GM12878 (cell line): ENCODE data around the gene INSIG2. TPM values are rescaled to one million over a fixed set of nuclear protein-coding genes. Genes with fewer than 3 reads are reported as not detected.

ENCODE experiments used
- ATAC-seq: fragments of 200-7000 bp; cut with Tn5 transposase; 3 replicates; pipeline ENCODE4 v1.9.1; 2020; ENCODE audit warnings: mild to moderate bottlenecking, moderate library complexity
- BruUV-seq: library from RNA; stranded (reverse); fragments of 400-500 nt; replicated peaks from 2 replicates; lab custom pipeline; 2021; lab: Mats Ljungman, UMichigan
- CTCF ChIA-PET: fragments of 300-600 bp; sonication (Branson Sonifier 250); formaldehyde crosslinking; extraction: SDS; loops from one replicate; lab custom pipeline; 2021; ENCODE audit warnings: inconsistent platforms; lab: Yijun Ruan, JAX
- POLR2A ChIA-PET: fragments of 350-600 bp; formaldehyde crosslinking; extraction: SDS; loops from one replicate; lab custom pipeline; 2021; ENCODE audit warnings: inconsistent platforms; lab: Charles Lee
- RAD21 ChIA-PET: fragments of 300-600 bp; sonication (Branson Sonifier 250); formaldehyde crosslinking; loops from one replicate; lab custom pipeline; 2023; ENCODE audit warnings: antibody characterized with exemption; ENCODE audit not compliant: unreplicated experiment; lab: Charles Lee
- SMC1A ChIA-PET: fragments of 300-600 bp; sonication (Branson Sonifier 250); formaldehyde crosslinking; loops from one replicate; lab custom pipeline; 2023; ENCODE audit not compliant: unreplicated experiment, uncharacterized antibody; lab: Charles Lee
- DNase-seq: peaks from one replicate; pipeline ENCODE4 v3.0.0-alpha.2; 2011; ENCODE audit warnings: low read depth, low spot score
- FAIRE-seq: peaks from 3 replicates; lab custom pipeline; 2011; peaks lifted over from hg19 to GRCh38; lab: Jason Lieb, UNC
- H2AFZ ChIP-seq: 2 replicates; pipeline ENCODE4 v1.6.0; 2011; ENCODE audit warnings: low read depth, low read length, control low read depth; ENCODE audit not compliant: control insufficient read depth
- H3K27ac ChIP-seq: 2 replicates; pipeline ENCODE4 v1.5.1; 2011; ENCODE audit warnings: control low read depth; ENCODE audit not compliant: control insufficient read depth, insufficient read depth
- H3K27me3 ChIP-seq, 2 experiments: replicated peaks in 1 of 2; 2 replicates each; pipeline versions ENCODE4 v1.6.0 to v1.6.1; 2011; ENCODE audit warnings: low read length in 1 of 2; ENCODE audit not compliant: control insufficient read depth in 2 of 2, insufficient read depth in 2 of 2
- H3K36me3 ChIP-seq, 2 experiments: 2 replicates each; pipeline ENCODE4 v1.5.1; 2011; ENCODE audit warnings: low read length in 1 of 2; ENCODE audit not compliant: control insufficient read depth in 2 of 2, insufficient read depth in 2 of 2
- H3K4me1 ChIP-seq: 2 replicates; pipeline ENCODE4 v1.6.1; 2011; ENCODE audit warnings: mild to moderate bottlenecking, low read length, moderate library complexity, mixed read lengths; ENCODE audit not compliant: control insufficient read depth, insufficient read depth
- H3K4me2 ChIP-seq: 2 replicates; pipeline ENCODE4 v1.6.0; 2011; ENCODE audit warnings: control low read depth; ENCODE audit not compliant: control insufficient read depth, insufficient read depth
- H3K4me3 ChIP-seq: fragments of 200-600 bp; sonication (generic); 2 replicates; pipeline ENCODE4 v1.5.1; 2016
- H3K79me2 ChIP-seq: 2 replicates; pipeline ENCODE4 v1.6.0; 2011; ENCODE audit warnings: low read length; ENCODE audit not compliant: control insufficient read depth, insufficient read depth
- H3K9ac ChIP-seq: 2 replicates; pipeline ENCODE4 v1.8.0; 2011; ENCODE audit warnings: low read length, control low read depth, mixed read lengths; ENCODE audit not compliant: control insufficient read depth, insufficient read depth
- H3K9me3 ChIP-seq: replicated peaks from 3 replicates; pipeline ENCODE4 v1.5.1; 2011; ENCODE audit warnings: mild to moderate bottlenecking, low read length; ENCODE audit not compliant: control insufficient read depth, insufficient read depth
- H4K20me1 ChIP-seq: 2 replicates; pipeline ENCODE4 v1.6.0; 2011; ENCODE audit not compliant: control insufficient read depth, insufficient read depth
- BACH1 ChIP-seq: fragments of 450-650 bp; IDR thresholded peaks from 2 replicates; pipeline ENCODE4 v1.6.1; 2017; ENCODE audit warnings: mild to moderate bottlenecking, borderline replicate concordance
- BHLHE40 ChIP-seq, 2 experiments: fragments of 450-650 bp in 1 of 2; IDR thresholded peaks; 2 replicates each; pipeline ENCODE4 v1.6.1; 2011 to 2017; ENCODE audit warnings: low read depth in 2 of 2, borderline replicate concordance in 1 of 2, improper control_type of control experiment in 1 of 2, low read length in 1 of 2, mild to moderate bottlenecking in 1 of 2
- BMI1 ChIP-seq: fragments of 450-650 bp; IDR thresholded peaks from 2 replicates; pipeline ENCODE4 v1.6.1; 2016; ENCODE audit warnings: mild to moderate bottlenecking, moderate library complexity, borderline replicate concordance
- CHD4 ChIP-seq: fragments of 200-600 bp; sonication (generic); IDR thresholded peaks from 2 replicates; pipeline ENCODE4 v1.6.1; 2016; ENCODE audit warnings: mild to moderate bottlenecking
- EP300 ChIP-seq, 2 experiments: fragments of 150-350 bp in 1 of 2; IDR thresholded peaks; 2 replicates each; pipeline ENCODE4 v1.6.1; 2011 to 2012; ENCODE audit warnings: low read depth in 2 of 2, low read length in 2 of 2, borderline replicate concordance in 1 of 2, improper control_type of control experiment in 1 of 2, inconsistent platforms in 1 of 2; ENCODE audit not compliant: control insufficient read depth in 1 of 2
- ESRRA ChIP-seq: IDR thresholded peaks from 2 replicates; pipeline ENCODE4 v1.6.1; 2012; ENCODE audit warnings: mild to moderate bottlenecking, low read length, improper control_type of control experiment
- IRF5 ChIP-seq: fragments of 450-650 bp; IDR thresholded peaks from 2 replicates; pipeline ENCODE4 v1.6.1; 2017; ENCODE audit warnings: borderline replicate concordance
- MTA2 ChIP-seq: fragments of 450-650 bp; IDR thresholded peaks from 2 replicates; pipeline ENCODE4 v1.6.1; 2016; ENCODE audit warnings: low read depth, mild to moderate bottlenecking, moderate library complexity
- NR2F1 ChIP-seq: fragments of 450-650 bp; conservative IDR thresholded peaks from 2 replicates; pipeline ENCODE4 v1.6.1; 2017; ENCODE audit warnings: mild to moderate bottlenecking
- POLR2AphosphoS2 ChIP-seq: IDR thresholded peaks from 2 replicates; pipeline ENCODE4 v1.6.1; 2011; ENCODE audit warnings: low read depth, mild to moderate bottlenecking, low read length, improper control_type of control experiment, moderate library complexity
- PRDM15 ChIP-seq: fragments of 450-650 bp; formaldehyde crosslinking; IDR thresholded peaks from 2 replicates; pipeline ENCODE4 v1.4.0; 2020; ENCODE audit warnings: mild to moderate bottlenecking, moderate library complexity
- SKIL ChIP-seq: fragments of 450-650 bp; IDR thresholded peaks from 2 replicates; pipeline ENCODE4 v1.6.1; 2017; ENCODE audit warnings: mild to moderate bottlenecking, low read depth, inconsistent platforms; ENCODE audit not compliant: poor library complexity, severe bottlenecking
- SMAD1 ChIP-seq: fragments of 450-650 bp; IDR thresholded peaks from 2 replicates; pipeline ENCODE4 v1.6.1; 2018; ENCODE audit warnings: mild to moderate bottlenecking, low read depth; ENCODE audit not compliant: partially characterized antibody
- SMC3 ChIP-seq: IDR thresholded peaks from 2 replicates; pipeline ENCODE4 v1.6.1; 2011; ENCODE audit warnings: low read length, improper control_type of control experiment, borderline replicate concordance
- SPI1 ChIP-seq: IDR thresholded peaks from 2 replicates; pipeline ENCODE4 v1.6.1; 2011; ENCODE audit warnings: low read depth, mild to moderate bottlenecking, low read length, moderate library complexity, borderline replicate concordance; ENCODE audit not compliant: insufficient read depth
- ZNF24 ChIP-seq: fragments of 450-650 bp; IDR thresholded peaks from 2 replicates; pipeline ENCODE4 v1.6.1; 2017; ENCODE audit warnings: antibody characterized with exemption, mild to moderate bottlenecking
- WGBS: methylation state at CpG from one replicate; pipeline ENCODE4 v1.1.6; 2016; ENCODE audit warnings: low lambda C conversion rate; ENCODE audit not compliant: insufficient replicate concordance, insufficient coverage; ENCODE audit errors: missing lambda C conversion rate; 5-methylcytosine and 5-hydroxymethylcytosine counted together
- in situ Hi-C: fragments of 300-500 bp; cut with MboI; formaldehyde crosslinking; loops from 9 replicates; pipeline ENCODE4 v1.14.3; 2018; ENCODE audit warnings: mixed read lengths
- intact Hi-C: fragments of 100-400 bp; cut with micrococcal nuclease; formaldehyde crosslinking; loops from one replicate; pipeline ENCODE4 v1.14.2; 2022; ENCODE audit not compliant: unreplicated experiment
- polyA plus RNA-seq, 11 experiments: library from polyadenylated mRNA; depleted of rRNA in 4 of 11; unstranded in 6 of 11; stranded (reverse) in 5 of 11; fragments of >200 nt; fragmentation: Nextera tagmentation in 4 of 11; fragmentation: Illumina TruSeq in 1 of 11; extraction: Ambion mirVana in 4 of 11; extraction: Trizol in 1 of 11; gene quantifications; 1 replicate in 1 of 11; 2 replicates in 10 of 11; pipeline versions ENCODE4 v1.2.1 to v1.2.3, GENCODE V29; 2011 to 2016; ENCODE audit warnings: inconsistent platforms in 2 of 11, missing spikeins in 2 of 11, low read depth in 1 of 11
- total RNA-seq, 4 experiments: library from RNA; depleted of rRNA in 3 of 4; stranded (reverse); fragments of >200 nt in 3 of 4; fragmentation: Illumina TruSeq in 1 of 4; extraction: Trizol in 1 of 4; gene quantifications; 2 replicates each; pipeline versions ENCODE4 v1.2.1 to v1.2.3, GENCODE V29; 2013 to 2021

INSIG2 gene
- total and polyA plus RNA-seq, 10 of the 15 experiments (the other 5 are each of a cell fraction or from before 2014, with no cell fraction given) = 4.9 to 92.7 (median 12.0) TPM

- intact Hi-C loops = loop anchor here (10.0 kb wide), 1 partner anchor 250 kb away; the partner anchor contains the start of gene DDX18
- WGBS = 63% methylated on average over 5 of the region's 5 CpGs
These were observed 23.1 kb upstream of the INSIG2 start for GRCh38 chr2:118065015-118065706.

More at GRCh38 chr2:118065015-118065706, 23.1 kb upstream of the INSIG2 start:
- no TSS peak for BruUV-seq
- ChIA-PET SMC1A (interaction anchor here (1.0 to 11.4 kb wide), 2 partner anchors 9 to 16 kb away, joined by 3 to 358 read pairs; no protein-coding TSS in a partner anchor), POLR2A (no interaction called here), CTCF (interaction anchor here (1.3 to 19.8 kb wide), 3 partner anchors 12 to 30 kb away, joined by 4 to 626 read pairs (median 143); no protein-coding TSS in a partner anchor), RAD21 (interaction anchor here (9.8 kb wide), 1 partner anchor 16 kb away, joined by 266 read pairs; no protein-coding TSS in a partner anchor)
- in situ Hi-C loops = no loop called here
- FAIRE-seq = no peak
- H2AFZ ChIP-seq = no peak overlapping the region
- H3K36me3 ChIP-seq = no peaks in the 10 kb centered on the region
- peaks cover 12% of the 10 kb centered on the region for H3K4me1 ChIP-seq
- no peak overlapping the region for H3K27ac ChIP-seq
- H3K79me2 ChIP-seq = no peaks in the 10 kb centered on the region
- no peak overlapping the region for H3K4me2 ChIP-seq
- no peak for ATAC-seq
- H3K9me3 ChIP-seq = no peaks in the 10 kb centered on the region
- H3K27me3 ChIP-seq = peaks cover 0 to 4% of the 10 kb centered on the region in 2 experiments; a peak in 3 of 4 replicates
- no peaks in the 10 kb centered on the region for H4K20me1 ChIP-seq
- H3K9ac ChIP-seq = no peak overlapping the region
- DNase-seq = no peak
- H3K4me3 ChIP-seq = no peak overlapping the region
- no peak for TF ChIP-seq ZNF24
- no peak for TF ChIP-seq ESRRA
- TF ChIP-seq BACH1 = no peak
- no peak for TF ChIP-seq SKIL
- TF ChIP-seq BMI1 = no peak
- TF ChIP-seq MTA2 = no peak
- TF ChIP-seq EP300 (IDR thresholded peaks at IDR 0.05; ENCODE audit: borderline replicate concordance in 1 of 2, control insufficient read depth in 1 of 2, low read depth in 2 of 2, low read length in 2 of 2) = no peak
- TF ChIP-seq CHD4 = no peak
- no peak for TF ChIP-seq POLR2AphosphoS2
- TF ChIP-seq IRF5 = no peak
- no peak for TF ChIP-seq BHLHE40 (IDR thresholded peaks at IDR 0.05; ENCODE audit: borderline replicate concordance in 1 of 2, low read depth in 2 of 2, low read length in 1 of 2)
- TF ChIP-seq SMC3 = no peak
- TF ChIP-seq SPI1 = no peak
- TF ChIP-seq SMAD1 = no peak
- TF ChIP-seq PRDM15 (CRISPR knock-in tag) = no peak
- TF ChIP-seq NR2F1 = no peak
